Astrocyte (in vitro differentiated cells and primary cell): ENCODE results near the gene NDUFV1.

Experiments
- EZH2 ChIP-seq: IDR thresholded peaks from 2 replicates; pipeline ENCODE4 v1.6.1; 2012; ENCODE audit warnings: mild to moderate bottlenecking, low read length, inconsistent platforms; ENCODE audit not compliant: insufficient read depth
- TF ChIP-seq, protein P1 (sequence below): IDR thresholded peaks from 2 replicates; pipeline ENCODE4 v1.5.1; 2011; ENCODE audit warnings: low read depth, mild to moderate bottlenecking, inconsistent platforms, low read length, moderate library complexity; ENCODE audit not compliant: insufficient read depth

GRCh38 chr11:67562963-67563704 is 43.6 kb upstream of the NDUFV1 start:
- TF ChIP-seq EZH2: no peak
- TF ChIP-seq, protein P1, sequence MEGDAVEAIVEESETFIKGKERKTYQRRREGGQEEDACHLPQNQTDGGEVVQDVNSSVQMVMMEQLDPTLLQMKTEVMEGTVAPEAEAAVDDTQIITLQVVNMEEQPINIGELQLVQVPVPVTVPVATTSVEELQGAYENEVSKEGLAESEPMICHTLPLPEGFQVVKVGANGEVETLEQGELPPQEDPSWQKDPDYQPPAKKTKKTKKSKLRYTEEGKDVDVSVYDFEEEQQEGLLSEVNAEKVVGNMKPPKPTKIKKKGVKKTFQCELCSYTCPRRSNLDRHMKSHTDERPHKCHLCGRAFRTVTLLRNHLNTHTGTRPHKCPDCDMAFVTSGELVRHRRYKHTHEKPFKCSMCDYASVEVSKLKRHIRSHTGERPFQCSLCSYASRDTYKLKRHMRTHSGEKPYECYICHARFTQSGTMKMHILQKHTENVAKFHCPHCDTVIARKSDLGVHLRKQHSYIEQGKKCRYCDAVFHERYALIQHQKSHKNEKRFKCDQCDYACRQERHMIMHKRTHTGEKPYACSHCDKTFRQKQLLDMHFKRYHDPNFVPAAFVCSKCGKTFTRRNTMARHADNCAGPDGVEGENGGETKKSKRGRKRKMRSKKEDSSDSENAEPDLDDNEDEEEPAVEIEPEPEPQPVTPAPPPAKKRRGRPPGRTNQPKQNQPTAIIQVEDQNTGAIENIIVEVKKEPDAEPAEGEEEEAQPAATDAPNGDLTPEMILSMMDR: no peak
